KOPT-K1 (cell line): ENCODE measurements around the gene PRKRA.
A peak's percentile ranks its signal among the peaks of the same experiment; 100 is the strongest.
"Not testable (repeated sequence)": the region's sequence is repeated elsewhere in the genome, so short reads cannot be mapped to it uniquely, and the experiment has no call there.

Experiments
- H3K27ac ChIP-seq: fragments of 200-600 bp; sonication (generic); 2 replicates; pipeline ENCODE4 v1.5.1; 2016; ENCODE audit warnings: antibody characterized with exemption, mild to moderate bottlenecking, low read depth, low read length; ENCODE audit not compliant: poor library complexity, severe bottlenecking
- H3K36me3 ChIP-seq: fragments of 200-600 bp; sonication (generic); 2 replicates; pipeline ENCODE4 v1.5.1; 2017; ENCODE audit warnings: antibody characterized with exemption, mild to moderate bottlenecking, low read length, moderate library complexity; ENCODE audit not compliant: insufficient read depth
- H3K9me3 ChIP-seq: fragments of 200-600 bp; sonication (generic); 2 replicates; pipeline ENCODE4 v1.5.1; 2017; ENCODE audit warnings: antibody characterized with exemption, low read length, mild to moderate bottlenecking; ENCODE audit not compliant: insufficient read depth, poor library complexity, severe bottlenecking

PRKRA gene

DNA sequence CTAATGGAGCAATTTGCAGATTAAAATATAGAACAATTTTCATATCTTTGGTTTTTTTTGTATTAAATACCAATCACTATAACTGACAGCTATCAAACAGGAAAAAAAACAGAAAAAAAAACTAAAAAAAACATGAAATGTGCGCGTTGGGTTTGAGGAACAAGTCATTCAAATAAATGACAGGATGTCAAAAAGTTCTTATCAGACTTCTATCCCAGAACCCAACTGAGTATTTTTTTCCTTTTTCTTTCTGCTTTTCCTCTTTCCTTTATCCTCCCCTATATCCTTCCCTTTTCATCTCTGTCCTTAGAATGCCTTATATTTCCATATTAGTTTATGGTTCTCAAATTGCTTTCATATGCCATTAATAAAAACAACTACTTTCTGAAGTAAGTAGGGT, 14.3 kb downstream of the PRKRA start:
- Histone ChIP-seq H3K36me3 (peaks cover 100% of the 10 kb centered on the region), H3K9me3 (no peaks in the 10 kb centered on the region), H3K27ac (no peak overlapping the region)

GRCh38 chr2:178429336-178429735, 21.6 kb downstream of the PRKRA start:
- Histone ChIP-seq H3K27ac (no peak overlapping the region), H3K36me3 (peaks cover 82% of the 10 kb centered on the region), H3K9me3 (no peaks in the 10 kb centered on the region)

DNA sequence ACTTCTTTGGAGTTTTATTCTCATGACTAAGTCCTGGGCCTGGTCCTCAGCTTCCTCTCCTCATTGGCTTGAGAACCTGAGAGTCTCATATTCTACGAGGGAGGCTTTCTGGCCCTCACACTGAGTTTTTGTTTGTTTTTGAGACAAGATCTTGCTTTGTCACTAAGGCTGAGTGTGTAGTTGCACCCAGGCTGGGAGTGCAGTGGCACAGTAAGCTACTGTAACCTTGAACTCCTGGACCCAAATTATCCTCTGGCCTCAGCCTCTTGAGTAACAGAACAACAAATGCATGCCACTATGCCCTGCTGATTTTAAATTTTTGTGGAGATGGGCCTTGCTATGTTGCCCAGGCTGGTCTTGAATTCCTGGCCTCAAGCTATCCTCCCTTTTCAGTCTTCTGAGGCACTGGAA, 22.6 kb downstream of the PRKRA start:
- Histone ChIP-seq H3K36me3 (peaks cover 73% of the 10 kb centered on the region), H3K27ac (no peak overlapping the region), H3K9me3 (no peaks in the 10 kb centered on the region)

- Histone ChIP-seq H3K27ac (no peak overlapping the region), H3K36me3 (peaks cover 64% of the 10 kb centered on the region), H3K9me3 (no peaks in the 10 kb centered on the region)
Measured at GRCh38 chr2:178427458-178427857, 23.5 kb downstream of the PRKRA start.

GRCh38 chr2:178426388-178426787, 24.6 kb downstream of the PRKRA start:
- Histone ChIP-seq H3K36me3 (peaks cover 53% of the 10 kb centered on the region), H3K9me3 (no peaks in the 10 kb centered on the region), H3K27ac (no peak overlapping the region)

DNA sequence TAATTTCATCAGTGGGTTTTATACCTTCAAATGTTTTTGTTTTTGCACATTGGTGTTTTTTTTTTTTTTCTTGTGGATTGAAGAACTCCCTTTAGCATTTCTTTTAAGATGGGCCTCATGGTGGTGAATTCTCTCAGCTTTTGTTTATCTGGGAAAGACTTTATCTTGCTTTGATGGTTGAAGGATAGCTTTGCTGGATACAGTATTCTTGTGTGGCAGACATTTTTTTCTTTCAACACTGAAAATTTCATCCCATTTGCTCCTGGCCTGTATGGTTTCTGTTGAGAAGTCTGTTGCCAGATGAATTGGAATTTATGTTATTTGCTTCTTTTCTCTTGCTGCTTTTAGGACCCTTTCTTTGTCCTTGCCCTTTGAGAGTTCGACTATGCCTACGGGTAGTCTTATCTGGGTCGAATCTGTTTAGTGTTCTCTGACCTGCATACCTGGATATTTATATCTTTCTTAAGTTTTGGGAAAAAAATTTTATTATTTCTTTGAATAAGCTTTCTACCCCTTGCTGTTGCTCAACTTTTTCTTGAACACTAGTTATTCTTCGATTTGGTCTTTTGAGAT, 25.6 kb downstream of the PRKRA start:
- Histone ChIP-seq H3K9me3 (no peaks in the 10 kb centered on the region), H3K27ac (no peak overlapping the region), H3K36me3 (peaks cover 42% of the 10 kb centered on the region)

DNA sequence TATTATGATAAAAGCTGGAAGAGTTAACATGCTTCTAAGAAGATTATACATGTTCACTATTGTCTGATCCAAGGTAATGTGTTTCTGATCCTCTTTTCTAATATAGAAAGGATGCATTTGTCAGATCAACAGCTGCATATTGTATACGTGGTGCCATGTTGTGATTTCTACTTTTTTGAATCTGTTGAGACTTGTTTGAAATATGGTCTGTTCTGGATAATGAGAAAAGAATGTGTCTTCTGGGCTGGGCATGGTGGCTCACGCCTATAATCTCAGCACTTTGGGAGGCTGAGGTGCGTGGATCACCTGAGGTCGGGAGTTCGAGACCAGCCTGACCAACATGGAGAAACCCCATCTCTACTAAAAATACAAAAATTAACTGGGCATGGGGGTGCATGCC, 27.2 kb downstream of the PRKRA start:
- not testable (repeated sequence) for H3K27ac ChIP-seq, H3K9me3 ChIP-seq
- H3K36me3 ChIP-seq, result peaks cover 26% of the 10 kb centered on the region

GRCh38 chr2:178422097-178422496, 28.9 kb downstream of the PRKRA start:
- H3K36me3 ChIP-seq, result peaks cover 12% of the 10 kb centered on the region
- H3K9me3 ChIP-seq, result no peaks in the 10 kb centered on the region

GRCh38 chr2:178420463-178420999, 30.4 kb downstream of the PRKRA start:
- Histone ChIP-seq H3K9me3 (no peaks in the 10 kb centered on the region), H3K27ac (no peak overlapping the region), H3K36me3 (no peaks in the 10 kb centered on the region)

More at GRCh38 chr2:178422097-178422496, 28.9 kb downstream of the PRKRA start:
- no peak overlapping the region for H3K27ac ChIP-seq

GRCh38 chr2:178419123-178419522, 31.9 kb downstream of the PRKRA start:
- no peaks in the 10 kb centered on the region for H3K36me3 ChIP-seq

DNA sequence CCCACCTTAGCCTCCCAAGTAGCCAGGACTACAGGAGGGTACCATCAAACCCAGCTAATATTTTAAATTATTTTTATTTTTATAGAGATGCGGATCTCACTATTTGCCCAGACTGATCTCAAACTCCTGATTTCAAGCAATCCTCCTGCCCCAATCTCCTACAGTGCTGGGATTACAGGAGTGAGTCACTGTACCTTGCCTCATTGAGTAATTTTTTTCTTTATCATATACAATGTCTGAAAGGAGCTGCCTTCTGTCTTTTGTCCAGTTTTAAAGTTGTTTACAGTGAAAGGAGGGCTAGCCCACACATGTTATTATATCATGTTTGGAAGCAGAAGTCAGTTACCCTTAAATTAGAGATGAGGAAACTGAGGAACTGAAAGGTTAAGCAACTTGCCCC, 32.5 kb downstream of the PRKRA start:
- Histone ChIP-seq H3K36me3 (no peaks in the 10 kb centered on the region), H3K9me3 (no peaks in the 10 kb centered on the region), H3K27ac (no peak overlapping the region)

More at GRCh38 chr2:178419123-178419522, 31.9 kb downstream of the PRKRA start:
- Histone ChIP-seq H3K27ac (no peak overlapping the region), H3K9me3 (no peaks in the 10 kb centered on the region)

GRCh38 chr2:178417916-178418315, 33.1 kb downstream of the PRKRA start:
- no peaks in the 10 kb centered on the region for H3K36me3 ChIP-seq
- no peaks in the 10 kb centered on the region for H3K9me3 ChIP-seq
- no peak overlapping the region for H3K27ac ChIP-seq

DNA sequence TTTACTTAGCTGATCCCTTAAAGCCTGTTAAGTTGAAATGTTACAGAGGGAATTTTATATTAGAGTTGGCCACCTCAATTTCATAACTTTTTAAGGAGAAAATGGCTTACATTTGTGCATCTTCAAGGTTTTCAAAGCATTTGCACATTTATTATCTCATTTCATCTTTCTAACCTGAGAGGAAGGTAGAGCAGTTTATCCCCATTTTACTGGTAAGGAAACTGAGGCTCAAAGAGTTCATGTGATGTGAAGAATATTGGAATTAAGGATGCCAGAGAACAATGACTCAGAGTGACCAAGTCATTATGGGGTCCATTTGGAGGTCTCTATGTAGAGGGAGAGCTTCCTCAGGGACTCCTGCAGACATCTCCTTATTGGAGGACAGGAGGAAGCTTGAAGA, 35.0 kb downstream of the PRKRA start:
- no peaks in the 10 kb centered on the region for H3K9me3 ChIP-seq
- H3K27ac ChIP-seq, result no peak overlapping the region
- H3K36me3 ChIP-seq, result no peaks in the 10 kb centered on the region

- peak overlapping the region; percentile 86 for H3K27ac ChIP-seq
- no peaks in the 10 kb centered on the region for H3K9me3 ChIP-seq
- no peaks in the 10 kb centered on the region for H3K36me3 ChIP-seq
Measured at GRCh38 chr2:178414266-178415247, 36.4 kb downstream of the PRKRA start.

GRCh38 chr2:178413472-178414265, 37.3 kb downstream of the PRKRA start:
- no peaks in the 10 kb centered on the region for H3K36me3 ChIP-seq
- H3K27ac ChIP-seq, result peak overlapping the region; percentile 86

More at GRCh38 chr2:178413472-178414265, 37.3 kb downstream of the PRKRA start:
- H3K9me3 ChIP-seq, result no peaks in the 10 kb centered on the region
